DLD1 (cell line): Measurements from ENCODE around the gene ZNF740.

Experiments
- in situ Hi-C: cut with HindIII; loops from 2 replicates; pipeline ENCODE4 v1.10.0; 2017; ENCODE audit warnings: low sequenced_read_pairs

ZNF740 gene

GRCh38 chr12:53211476-53212381 lies 31.2 kb downstream of the ZNF740 start:
- in situ Hi-C loops = no loop called here

DNA sequence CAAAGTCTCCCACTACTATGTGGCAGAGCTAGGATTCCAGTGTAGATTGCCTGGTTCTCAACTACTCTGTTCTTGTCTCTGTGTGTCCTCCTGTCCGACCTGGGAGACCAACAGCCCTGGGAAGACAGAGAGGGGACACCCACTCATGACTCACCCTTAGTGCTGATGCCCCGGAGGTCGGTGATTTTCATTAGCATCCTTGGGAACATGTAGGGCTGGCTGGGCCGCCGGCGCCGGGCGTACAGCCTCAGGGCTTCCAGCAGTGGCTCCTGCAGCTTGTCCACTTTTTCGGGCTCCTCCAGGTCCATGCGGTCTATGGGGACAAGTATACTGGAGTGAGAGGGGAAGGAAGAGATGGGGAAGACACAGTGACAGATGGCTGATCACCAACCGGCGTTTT lies 32.4 kb downstream of the ZNF740 start:
- in situ Hi-C loops = no loop called here

DNA sequence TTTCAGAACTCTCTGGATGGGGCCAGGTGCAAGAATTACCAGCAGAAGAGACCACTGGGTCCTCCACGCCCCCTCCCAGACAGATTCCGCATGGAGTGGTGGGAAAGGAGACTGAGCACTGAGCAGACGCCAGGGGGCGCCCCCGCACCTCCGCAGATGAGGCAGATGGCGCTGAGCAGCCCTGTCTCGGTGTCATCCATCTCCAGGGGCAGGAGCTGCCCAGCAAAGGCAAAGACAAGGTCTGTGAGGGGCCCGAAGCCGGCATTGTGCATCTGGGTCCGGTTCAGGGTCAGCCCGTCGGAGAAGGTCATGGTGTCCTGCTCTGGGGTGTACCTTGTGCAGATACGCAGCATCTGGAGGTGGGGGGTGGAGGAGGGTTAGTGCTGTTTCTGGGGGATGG lies 32.8 kb downstream of the ZNF740 start:
- in situ Hi-C loops = no loop called here

- in situ Hi-C loops = no loop called here
Measured at GRCh38 chr12:53214221-53214620, 33.7 kb downstream of the ZNF740 start.

- in situ Hi-C loops = no loop called here
Measured at GRCh38 chr12:53214687-53215455, 34.3 kb downstream of the ZNF740 start.

GRCh38 chr12:53215497-53215896 lies 35.0 kb downstream of the ZNF740 start:
- in situ Hi-C loops = no loop called here

GRCh38 chr12:53217051-53217930 lies 36.8 kb downstream of the ZNF740 start:
- in situ Hi-C loops = no loop called here

DNA sequence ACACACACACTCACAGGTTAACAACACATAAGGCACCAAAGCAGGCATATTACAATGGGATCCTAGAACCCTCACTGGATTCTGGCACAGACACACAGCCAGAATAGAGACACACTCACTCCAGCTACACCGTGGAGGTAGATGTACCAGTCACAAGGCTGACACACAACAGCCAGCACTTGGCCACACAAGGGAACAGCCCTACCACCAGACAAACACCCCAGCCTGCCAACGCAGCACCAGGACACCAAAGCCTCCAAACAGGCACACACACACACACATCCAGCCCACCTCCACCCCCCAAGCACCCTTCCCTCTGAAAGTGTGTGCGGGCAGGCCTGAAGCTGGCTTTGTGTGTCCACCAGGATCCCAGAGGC lies 37.4 kb downstream of the ZNF740 start:
- in situ Hi-C loops = no loop called here

GRCh38 chr12:53218551-53219291 lies 38.2 kb downstream of the ZNF740 start:
- in situ Hi-C loops = no loop called here

DNA sequence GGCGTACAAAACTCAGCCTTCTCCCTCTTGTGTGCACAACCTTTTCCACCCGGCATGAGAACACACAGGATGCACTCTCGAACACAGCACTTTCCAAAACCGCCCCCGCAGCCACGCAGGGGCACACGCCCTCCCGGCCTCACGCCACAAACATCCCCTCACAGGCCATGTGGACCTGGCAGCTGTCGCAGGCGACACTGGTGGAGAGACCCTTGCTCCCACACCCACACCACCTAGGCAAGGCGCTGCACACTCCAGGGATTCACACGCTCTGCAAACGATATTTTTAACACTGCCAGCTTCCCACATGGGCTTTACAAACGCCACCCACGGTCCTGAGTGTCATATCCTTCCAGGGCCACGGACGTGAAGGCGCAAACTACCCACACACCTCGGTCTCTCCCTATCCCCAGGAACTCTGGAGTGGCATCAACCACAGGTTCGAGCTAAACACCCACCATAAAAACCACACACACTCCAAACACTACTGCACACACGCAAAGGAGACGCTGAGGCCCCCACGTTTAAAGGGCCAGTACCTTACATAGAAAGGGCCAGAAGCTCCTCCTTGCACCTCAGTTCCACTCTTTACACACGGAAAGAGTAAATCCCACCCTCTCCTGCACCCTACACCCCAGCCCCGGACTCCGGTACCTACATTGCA lies 38.9 kb downstream of the ZNF740 start:
- in situ Hi-C loops = no loop called here

DNA sequence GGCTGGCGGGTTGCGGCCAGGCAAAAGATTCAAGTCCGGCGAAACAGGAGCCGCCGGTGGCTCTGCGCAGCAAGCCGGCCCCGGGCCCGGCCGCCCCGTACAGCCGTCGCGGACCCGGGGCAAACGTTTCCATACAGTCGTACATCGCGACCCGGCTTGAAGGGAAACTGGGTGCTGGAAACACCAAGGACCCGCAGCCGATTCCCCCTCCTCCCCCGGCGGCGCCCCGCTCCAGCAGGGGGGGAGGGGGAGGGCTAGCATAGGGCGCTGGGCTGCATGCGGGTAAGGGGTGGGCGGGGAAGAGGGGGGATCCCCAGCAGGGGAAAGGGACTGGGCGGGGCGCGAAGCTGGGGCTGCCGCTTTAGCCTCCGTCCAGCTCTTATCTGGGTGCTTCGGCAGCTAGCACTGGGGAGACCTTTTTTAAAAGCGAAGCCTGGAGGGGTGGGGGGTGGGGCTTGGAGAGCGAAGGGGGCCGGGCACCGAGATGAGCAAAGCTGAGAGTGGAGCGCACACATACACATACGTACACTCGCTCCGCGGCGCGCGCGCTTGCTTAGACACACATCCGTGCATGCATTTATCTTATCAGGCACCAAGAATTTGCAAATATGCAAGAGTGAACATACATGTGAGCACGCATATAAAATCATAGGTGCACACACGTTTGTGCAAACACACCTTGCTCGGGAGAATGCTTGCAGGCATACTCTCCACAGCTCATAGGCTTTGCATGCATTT lies 39.6 kb downstream of the ZNF740 start:
- in situ Hi-C loops = no loop called here

GRCh38 chr12:53220694-53221202 lies 40.2 kb downstream of the ZNF740 start:
- in situ Hi-C loops = no loop called here

- in situ Hi-C loops = no loop called here
Measured at GRCh38 chr12:53221203-53222080, 40.9 kb downstream of the ZNF740 start.

- in situ Hi-C loops = no loop called here
Measured at GRCh38 chr12:53222170-53222721, 41.7 kb downstream of the ZNF740 start.

DNA sequence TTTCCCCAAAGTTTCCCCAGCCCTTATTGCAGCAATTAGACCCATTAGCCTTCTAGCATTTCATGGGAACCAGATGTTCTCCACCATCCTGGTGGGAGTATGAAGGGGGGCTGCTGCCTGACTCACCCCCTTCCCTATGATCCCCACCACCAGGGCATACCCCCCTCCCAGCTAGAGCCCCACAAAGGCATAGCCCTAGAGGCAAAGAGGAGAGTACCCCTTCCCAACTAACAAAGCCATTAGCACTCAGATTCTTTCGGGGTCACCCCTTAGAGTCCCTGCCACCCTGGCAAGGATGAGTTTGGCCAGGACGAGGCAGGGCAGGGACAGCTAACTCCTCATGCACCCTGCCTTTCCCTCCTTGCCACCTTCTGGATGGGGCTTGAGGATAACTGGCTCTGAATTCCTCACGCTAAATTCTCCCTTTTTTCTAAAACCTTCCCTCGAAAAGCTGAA lies 42.3 kb downstream of the ZNF740 start:
- in situ Hi-C loops = no loop called here

DNA sequence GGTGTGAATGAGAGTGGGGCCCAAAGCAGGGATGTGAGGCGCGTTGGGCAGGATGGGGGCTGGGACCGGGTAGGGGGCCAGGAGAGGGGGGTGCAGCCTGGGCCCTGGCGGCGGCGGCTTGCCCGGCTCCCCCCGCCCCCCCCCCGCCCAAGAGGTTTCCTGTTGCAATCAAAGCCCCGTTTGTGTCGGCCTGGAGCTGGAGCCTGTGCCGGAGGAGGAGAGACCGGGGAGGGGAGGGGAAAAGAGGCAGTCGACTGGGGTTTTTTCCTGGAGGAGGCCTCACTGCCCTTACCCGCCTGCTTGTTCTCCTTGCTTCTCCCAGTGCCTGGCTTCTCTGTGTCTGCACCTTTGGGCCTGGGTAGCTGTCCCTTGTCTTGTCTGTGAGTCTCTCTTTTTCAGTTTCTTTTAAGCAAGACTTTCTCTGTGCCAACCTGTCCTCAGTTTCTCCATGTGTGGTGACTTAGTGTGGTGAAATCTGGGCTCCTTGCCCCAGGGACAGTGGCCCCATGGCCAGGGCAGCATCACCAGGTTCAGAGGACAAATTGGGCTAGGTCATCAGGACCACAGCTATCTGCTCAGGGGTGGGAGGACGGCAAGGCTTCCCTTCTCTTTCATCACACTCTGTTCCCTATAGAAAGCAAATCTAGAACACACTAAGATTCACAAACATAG lies 43.0 kb downstream of the ZNF740 start:
- in situ Hi-C loops = no loop called here
